Hepatocyte (in vitro differentiated cells): ENCODE results near the gene TMEM236. TPM values are rescaled to one million over a fixed set of nuclear protein-coding genes. Genes with fewer than 3 reads are reported as not detected.

Source experiments
- DNase-seq: peaks from one replicate; pipeline ENCODE4 v3.0.0-alpha.2; 2016; ENCODE audit warnings: low spot score
- H2AFZ ChIP-seq: fragments of 200-600 bp; sonication (generic); 2 replicates; pipeline ENCODE4 v1.6.0; 2016; ENCODE audit warnings: antibody characterized with exemption, mild to moderate bottlenecking
- H3K27ac ChIP-seq: fragments of 200-600 bp; sonication (generic); 2 replicates; pipeline ENCODE4 v1.5.1; 2016; ENCODE audit warnings: mild to moderate bottlenecking
- H3K27me3 ChIP-seq: fragments of 200-600 bp; sonication (generic); 2 replicates; pipeline ENCODE4 v1.6.1; 2016
- H3K36me3 ChIP-seq: fragments of 200-600 bp; sonication (generic); replicated peaks from 2 replicates; pipeline ENCODE4 v1.5.1; 2016; ENCODE audit warnings: low read depth; ENCODE audit not compliant: insufficient read depth
- H3K4me1 ChIP-seq: fragments of 200-600 bp; sonication (generic); 2 replicates; pipeline ENCODE4 v1.5.1; 2016; ENCODE audit warnings: mild to moderate bottlenecking, moderate library complexity; ENCODE audit not compliant: insufficient read depth
- H3K4me2 ChIP-seq: fragments of 200-600 bp; sonication (generic); 2 replicates; pipeline ENCODE4 v1.6.0; 2016
- H3K4me3 ChIP-seq: fragments of 200-600 bp; sonication (generic); 2 replicates; pipeline ENCODE4 v1.5.1; 2016; ENCODE audit warnings: mild to moderate bottlenecking
- H3K79me2 ChIP-seq: fragments of 200-600 bp; sonication (generic); 2 replicates; pipeline ENCODE4 v1.6.0; 2017; ENCODE audit warnings: mild to moderate bottlenecking
- H3K9me2 ChIP-seq: fragments of 200-600 bp; sonication (generic); replicated peaks from 2 replicates; pipeline ENCODE4 v1.6.0; 2017; ENCODE audit warnings: mild to moderate bottlenecking; ENCODE audit not compliant: insufficient read depth
- H3K9me3 ChIP-seq: fragments of 200-600 bp; sonication (generic); 2 replicates; pipeline ENCODE4 v1.5.1; 2016; ENCODE audit warnings: low read depth, mild to moderate bottlenecking
- H4K20me1 ChIP-seq: fragments of 200-600 bp; sonication (generic); 2 replicates; pipeline ENCODE4 v1.6.0; 2016; ENCODE audit warnings: mild to moderate bottlenecking; ENCODE audit not compliant: insufficient read depth, poor library complexity, severe bottlenecking
- CTCF ChIP-seq: fragments of 200-600 bp; sonication (generic); IDR thresholded peaks from 2 replicates; pipeline ENCODE4 v1.5.1; 2016; ENCODE audit warnings: antibody characterized with exemption, mild to moderate bottlenecking; ENCODE audit not compliant: poor library complexity
- EZH2 ChIP-seq: fragments of 200-600 bp; sonication (generic); IDR thresholded peaks from 2 replicates; pipeline ENCODE4 v1.6.1; 2016; ENCODE audit warnings: antibody characterized with exemption, mild to moderate bottlenecking, borderline replicate concordance
- EZH2phosphoT487 ChIP-seq: fragments of 200-600 bp; sonication (generic); IDR thresholded peaks from one replicate; pipeline ENCODE4 v1.6.1; 2018; ENCODE audit warnings: antibody characterized with exemption, mild to moderate bottlenecking, low read depth, moderate library complexity; ENCODE audit not compliant: unreplicated experiment, severe bottlenecking
- WGBS: methylation state at CpG from one replicate; pipeline ENCODE4 v1.1.6; 2016; ENCODE audit warnings: low lambda C conversion rate; ENCODE audit errors: missing lambda C conversion rate; 5-methylcytosine and 5-hydroxymethylcytosine counted together
- polyA plus RNA-seq: library from polyadenylated mRNA; unstranded; fragments of >200 nt; fragmentation: Nextera tagmentation; extraction: Ambion mirVana; gene quantifications from 2 replicates; pipeline ENCODE4 v1.2.1, GENCODE V29; 2016
- total RNA-seq: library from RNA; depleted of rRNA; stranded (reverse); fragments of >200 nt; gene quantifications from 2 replicates; pipeline ENCODE4 v1.2.3, GENCODE V29; 2014

Gene TMEM236
- total and polyA plus RNA-seq, 2 experiments from 2014 or later, result 0.08 to 0.80 TPM

- H3K4me1 ChIP-seq, result no peaks in the 10 kb centered on the region
- 93% methylated on average over 2 of the region's 2 CpGs for WGBS
These were observed 15.8 kb upstream of the TMEM236 start for GRCh38 chr10:17736223-17736622.

GRCh38 chr10:17737027-17737965, 14.7 kb upstream of the TMEM236 start:
- no peaks in the 10 kb centered on the region for H4K20me1 ChIP-seq
- 60% methylated on average over 12 of the region's 12 CpGs for WGBS
- H3K4me2 ChIP-seq, result no peak overlapping the region
- no peaks in the 10 kb centered on the region for H3K79me2 ChIP-seq
- no peaks in the 10 kb centered on the region for H3K36me3 ChIP-seq
- no peak overlapping the region for H3K27ac ChIP-seq
- H3K9me3 ChIP-seq, result no peaks in the 10 kb centered on the region
- no peak overlapping the region for H2AFZ ChIP-seq
- no peak overlapping the region for H3K4me3 ChIP-seq
- no peaks in the 10 kb centered on the region for H3K27me3 ChIP-seq
- DNase-seq, result peak; percentile 64
- no peaks in the 10 kb centered on the region for H3K9me2 ChIP-seq
- TF ChIP-seq EZH2phosphoT487, result no peak
- TF ChIP-seq CTCF, result peak; percentile 69
- TF ChIP-seq EZH2, result no peak
- no peaks in the 10 kb centered on the region for H3K4me1 ChIP-seq

More at GRCh38 chr10:17736223-17736622, 15.8 kb upstream of the TMEM236 start:
- no peak for DNase-seq
- Histone ChIP-seq H2AFZ (no peak overlapping the region), H3K36me3 (no peaks in the 10 kb centered on the region), H4K20me1 (no peaks in the 10 kb centered on the region), H3K9me2 (no peaks in the 10 kb centered on the region), H3K27ac (no peak overlapping the region), H3K79me2 (no peaks in the 10 kb centered on the region), H3K27me3 (no peaks in the 10 kb centered on the region), H3K4me2 (no peak overlapping the region), H3K9me3 (no peaks in the 10 kb centered on the region), H3K4me3 (no peak overlapping the region)
- TF ChIP-seq EZH2 (no peak), EZH2phosphoT487 (no peak), CTCF (no peak)

- H3K27ac ChIP-seq, result no peak overlapping the region
- TF ChIP-seq CTCF (no peak), EZH2phosphoT487 (no peak), EZH2 (no peak)
- no peak for DNase-seq
- H3K4me3 ChIP-seq, result no peak overlapping the region
- no peak overlapping the region for H2AFZ ChIP-seq
- no peaks in the 10 kb centered on the region for H3K4me1 ChIP-seq
- no peaks in the 10 kb centered on the region for H3K36me3 ChIP-seq
- H4K20me1 ChIP-seq, result no peaks in the 10 kb centered on the region
- no peaks in the 10 kb centered on the region for H3K9me2 ChIP-seq
- no peaks in the 10 kb centered on the region for H3K27me3 ChIP-seq
- no peak overlapping the region for H3K4me2 ChIP-seq
- H3K9me3 ChIP-seq, result no peaks in the 10 kb centered on the region
- 81% methylated on average over 1 of the region's 1 CpG for WGBS
- no peaks in the 10 kb centered on the region for H3K79me2 ChIP-seq
These were observed 11.3 kb upstream of the TMEM236 start for GRCh38 chr10:17740668-17741067.
